GM21381 (cell line): ENCODE measurements around the gene NAA80.
"Not testable (repeated sequence)": the region's sequence is repeated elsewhere in the genome, so short reads cannot be mapped to it uniquely, and the experiment has no call there.

ENCODE experiments used
- ATAC-seq: cut with Tn5 transposase; IDR thresholded peaks from one replicate; pipeline ENCODE4 v1.9.1; 2021; ENCODE audit warnings: mild to moderate bottlenecking, moderate library complexity; ENCODE audit not compliant: unreplicated experiment

NAA80 gene

DNA sequence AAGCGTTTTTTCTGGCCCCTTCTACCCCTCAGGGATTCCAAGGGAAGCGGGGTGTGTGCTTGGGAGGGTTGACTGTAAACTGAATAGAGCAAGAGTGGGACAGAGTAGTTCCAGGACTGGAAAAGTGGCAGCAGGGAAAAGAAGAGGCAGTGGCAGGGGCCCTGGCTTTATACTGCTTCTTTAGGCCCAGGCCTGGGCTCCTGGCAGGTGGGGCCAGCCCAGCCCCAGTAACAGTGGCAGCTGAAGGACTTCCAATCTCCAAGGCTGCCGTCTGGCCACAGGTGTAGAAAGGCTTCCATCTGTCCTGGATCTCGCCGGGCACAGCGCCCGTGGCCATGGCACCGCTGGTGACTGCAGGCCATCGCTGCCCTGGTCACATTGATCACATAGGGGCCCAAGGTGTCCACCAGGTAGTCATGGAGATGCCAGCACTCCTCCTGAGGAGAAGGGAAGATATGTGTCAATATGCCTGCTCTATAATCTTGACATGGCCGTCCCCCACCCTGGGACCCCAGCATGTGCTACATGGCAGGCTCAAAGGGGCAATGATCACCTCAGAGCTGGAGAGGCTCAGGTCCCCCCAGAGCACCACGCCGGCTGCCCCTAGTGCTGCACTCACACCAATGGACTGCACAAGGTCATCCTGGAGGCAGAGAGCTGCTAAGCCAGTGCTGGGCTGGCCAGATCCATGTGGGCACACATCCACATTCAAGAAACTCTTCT lies 6.0 kb downstream of the NAA80 start:
- ATAC-seq, result no peak

DNA sequence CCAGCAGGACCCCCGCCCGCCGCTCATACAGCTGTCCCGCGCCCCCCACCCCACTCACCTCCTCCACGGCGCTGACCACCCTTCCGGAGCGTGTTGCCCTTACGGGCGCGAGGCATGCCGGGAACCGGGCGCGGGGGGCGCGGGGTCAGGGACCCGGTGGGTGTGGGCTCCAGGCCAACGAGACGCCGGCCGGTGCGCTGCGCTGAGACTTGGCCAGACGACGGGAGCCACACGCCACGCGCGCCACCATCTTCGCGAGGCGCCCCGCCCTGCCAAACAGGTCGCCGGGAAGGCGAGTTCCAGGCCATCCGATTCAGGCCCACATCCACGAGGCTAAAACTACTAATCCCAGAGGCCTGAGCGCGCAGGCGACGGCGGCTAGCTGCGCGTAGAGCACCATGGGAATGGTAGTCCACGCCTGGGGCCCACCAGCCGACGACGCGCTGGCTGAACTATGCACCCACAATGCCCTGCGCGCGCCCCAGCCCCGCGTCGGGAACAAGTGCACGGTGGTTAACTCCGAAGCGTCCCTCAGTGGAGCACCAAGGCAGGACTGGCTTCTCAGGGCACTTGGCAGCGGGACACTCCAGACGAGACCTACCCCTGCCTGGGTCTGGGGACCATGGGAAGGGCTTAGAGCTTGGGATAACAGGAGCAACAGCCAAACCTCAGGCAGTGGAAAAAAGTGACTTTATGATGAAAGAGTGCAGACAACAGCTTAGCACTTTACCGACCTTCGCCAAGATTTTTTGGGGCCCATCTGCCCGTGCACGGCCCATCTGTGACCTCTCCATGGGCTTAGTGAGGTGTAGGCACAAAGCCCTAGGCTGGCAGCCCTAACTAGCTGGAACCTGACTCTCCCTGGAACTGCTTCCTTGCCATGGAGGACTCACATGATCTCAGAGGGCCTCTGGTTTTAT lies 6.8 kb downstream of the NAA80 start, which contains the start of gene IFRD2:
Gene IFRD2, minus strand, starts transcription at position 271 of the 920 bp plus-strand sequence. Its CDS starts 155 bp downstream, at position 116.
- ATAC-seq, result peak; percentile 92

DNA sequence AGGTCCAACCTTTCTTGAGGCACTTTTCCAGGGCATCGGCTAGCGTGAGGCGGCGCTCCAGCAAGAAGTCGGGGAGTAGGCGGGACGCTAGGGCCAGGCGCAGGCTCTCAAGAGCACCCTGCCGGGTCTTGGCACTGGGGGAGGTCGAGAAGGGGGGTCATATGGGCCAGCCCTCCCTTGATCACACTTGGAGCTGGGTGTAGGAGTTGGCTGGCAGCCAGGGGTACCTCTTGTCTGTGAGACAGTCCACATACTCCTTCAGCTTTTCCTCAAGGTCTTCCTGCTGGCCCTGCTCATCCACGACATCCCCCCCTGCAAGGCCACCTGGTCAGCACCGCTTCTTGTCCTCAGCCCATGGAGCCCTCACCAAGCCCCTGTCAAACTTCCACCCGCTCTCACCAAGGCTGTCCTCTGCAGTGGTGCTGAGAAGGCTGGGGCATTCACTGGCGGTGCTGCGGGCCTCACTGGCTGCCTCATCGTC lies 9.0 kb downstream of the NAA80 start:
- ATAC-seq, result no peak

DNA sequence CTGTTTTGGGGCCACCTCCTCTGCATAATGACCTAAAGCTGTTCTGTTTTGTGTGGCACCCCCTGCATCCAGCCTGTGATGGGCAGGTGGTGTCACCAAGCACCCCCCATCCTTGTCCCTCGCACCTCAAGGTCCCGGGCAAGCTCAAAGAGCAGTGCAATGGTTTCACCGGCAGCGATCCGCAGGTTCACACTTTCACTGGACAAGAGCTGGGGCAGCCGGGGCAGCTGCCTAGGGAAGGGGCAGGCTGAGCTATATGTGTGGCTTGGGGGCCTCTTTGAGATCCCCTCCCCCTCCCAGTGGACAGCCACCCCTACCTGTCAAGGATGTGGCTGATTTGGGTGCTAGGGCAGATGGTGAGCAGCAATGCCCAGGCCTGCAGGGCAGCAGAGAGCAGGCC lies 10.1 kb downstream of the NAA80 start:
- no peak for ATAC-seq

DNA sequence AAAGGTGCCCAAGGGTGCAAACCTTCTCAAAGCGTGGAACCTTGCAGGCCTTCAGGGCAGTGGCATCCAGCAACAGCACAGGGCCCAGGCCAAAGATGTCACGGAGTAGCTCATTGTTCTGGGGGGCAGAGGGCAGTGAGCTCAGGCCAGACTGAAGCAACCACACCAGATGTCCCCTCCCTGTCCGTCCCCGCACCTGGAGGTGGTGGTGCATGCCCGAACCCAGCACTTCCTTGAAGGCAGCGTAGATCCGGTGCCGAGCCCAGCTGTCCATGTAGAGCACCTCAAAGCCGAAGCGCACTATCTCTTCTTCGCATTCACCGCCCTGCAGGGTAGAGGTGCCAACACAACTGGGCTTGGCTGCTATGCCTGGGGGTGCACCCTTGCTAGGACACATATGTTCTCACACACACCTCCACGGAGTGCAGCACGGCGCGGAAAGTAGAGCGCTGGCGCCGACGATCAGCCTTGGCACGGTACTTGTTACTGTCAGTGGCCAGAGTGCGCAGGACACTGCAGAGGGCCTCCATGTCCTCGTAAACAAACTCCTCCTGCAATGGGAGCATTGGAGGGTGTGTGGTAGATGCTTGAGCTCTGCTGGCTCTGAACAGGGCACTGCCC lies 10.7 kb downstream of the NAA80 start:
- ATAC-seq, result no peak

DNA sequence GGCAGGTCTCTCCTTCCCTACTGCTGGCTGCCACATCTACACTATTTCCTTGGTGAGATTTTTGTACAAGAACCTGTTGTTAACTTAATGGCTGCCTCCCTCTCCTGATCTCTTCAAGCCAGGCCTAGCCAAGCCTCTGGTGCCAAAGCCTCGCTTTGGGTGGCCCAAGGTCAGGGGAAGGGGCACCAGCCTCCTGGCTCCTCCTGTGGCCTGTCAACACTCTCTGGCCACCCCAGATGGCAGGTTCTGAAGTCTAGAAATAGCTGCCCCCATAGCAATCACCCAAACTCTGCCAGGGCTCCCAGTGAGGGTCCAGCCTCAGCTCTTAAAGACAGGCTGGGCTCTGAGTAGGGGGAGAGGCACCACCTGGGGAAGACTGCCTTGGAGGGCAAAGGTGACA lies 11.9 kb downstream of the NAA80 start:
- no peak for ATAC-seq

DNA sequence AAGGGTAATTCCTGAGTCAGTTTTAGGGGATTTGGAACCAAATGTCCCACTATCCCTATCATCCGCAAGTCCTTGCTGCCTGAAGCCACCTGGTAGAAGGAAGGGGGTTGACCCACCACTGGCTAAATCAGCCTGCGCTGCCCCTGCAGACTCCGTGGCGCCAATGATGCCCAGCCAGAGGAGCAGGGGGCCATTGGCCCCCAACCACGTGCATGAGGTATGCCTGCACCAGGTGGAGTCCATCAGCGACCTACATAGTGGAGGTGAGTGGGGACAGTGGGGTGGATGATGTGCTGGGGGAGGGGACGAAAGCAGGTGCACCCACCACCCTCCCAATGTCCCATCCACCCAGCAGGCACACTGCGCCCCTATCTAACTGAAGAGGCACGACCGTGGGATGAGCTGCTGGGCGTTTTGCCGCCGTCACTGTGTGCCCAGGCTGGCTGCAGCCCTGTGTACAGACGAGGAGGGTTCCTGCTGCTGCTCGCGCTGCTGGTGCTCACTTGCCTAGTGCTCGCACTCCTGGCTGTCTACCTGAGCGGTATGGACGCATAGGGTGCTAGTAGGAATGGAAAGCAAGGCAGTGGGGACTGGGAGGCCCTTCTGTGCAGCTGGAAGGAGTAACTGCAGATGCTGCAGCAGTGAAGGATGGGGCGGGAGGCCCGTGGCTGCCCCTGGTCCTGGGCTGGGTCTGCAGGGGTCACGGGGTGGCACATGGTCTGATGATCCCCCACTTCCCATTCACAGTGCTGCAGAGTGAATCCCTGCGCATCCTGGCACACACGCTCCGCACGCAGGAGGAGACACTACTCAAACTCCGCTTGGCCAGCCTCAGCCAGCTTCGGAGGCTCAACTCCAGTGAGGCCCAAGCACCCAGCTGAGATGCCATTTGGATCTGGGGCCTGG lies 12.6 kb downstream of the NAA80 start:
- no peak for ATAC-seq

DNA sequence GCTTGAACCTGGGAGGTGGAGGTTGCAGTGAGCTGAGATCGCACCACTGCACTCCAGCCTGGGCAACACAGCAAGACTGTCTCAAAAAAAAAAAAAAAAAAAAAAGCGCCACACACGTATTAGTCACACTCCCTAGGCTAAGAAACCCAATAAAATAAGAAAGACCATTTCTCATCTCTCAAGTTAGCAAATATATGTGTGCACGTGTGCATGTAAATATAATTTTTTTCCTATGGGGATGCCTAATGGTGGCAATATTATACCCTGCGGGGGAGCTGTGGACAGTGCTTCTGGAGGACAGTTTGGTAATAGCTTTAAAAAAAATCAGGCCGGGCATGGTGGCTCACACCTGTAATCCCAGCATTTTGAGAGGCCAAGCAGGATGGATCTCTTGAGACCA lies 15.1 kb downstream of the NAA80 start:
- ATAC-seq, result not testable (repeated sequence)

DNA sequence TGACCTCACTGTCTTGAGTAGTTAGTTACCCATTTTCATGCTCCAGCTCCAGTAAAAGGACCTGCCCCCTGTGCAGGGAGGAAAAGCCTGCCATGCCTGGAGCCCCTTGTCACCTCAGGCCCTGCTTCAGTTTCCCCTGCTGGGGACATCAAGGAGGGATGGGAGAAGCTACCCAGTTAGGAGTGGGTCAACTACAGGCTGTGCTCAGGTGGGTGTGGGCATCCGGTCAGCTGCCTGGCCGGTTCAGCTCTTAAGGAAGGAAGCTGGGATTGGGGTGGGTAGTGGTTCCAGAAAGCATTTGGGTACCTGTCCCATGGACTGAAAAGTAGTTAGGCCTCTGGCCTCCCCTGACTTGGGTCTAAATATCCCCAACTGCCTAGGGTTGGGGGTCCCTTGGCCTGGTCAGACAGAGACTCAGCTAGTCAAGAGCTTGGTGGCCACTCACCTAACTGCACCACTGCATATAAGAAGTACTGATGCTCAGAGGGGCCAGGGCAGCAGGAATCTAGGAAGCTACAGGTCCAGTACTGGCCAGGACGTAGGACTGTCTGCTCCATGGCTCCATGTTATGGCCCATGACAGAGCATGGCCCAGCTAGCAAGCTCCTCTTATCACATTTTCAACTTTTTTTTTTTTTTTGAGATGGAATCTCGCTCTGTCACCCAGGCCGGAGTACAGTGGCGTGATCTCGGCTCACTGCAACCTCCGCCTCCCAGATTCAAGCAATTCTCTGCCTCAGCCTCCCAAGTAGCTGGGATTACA lies 19.8 kb downstream of the NAA80 start:
- no peak for ATAC-seq

DNA sequence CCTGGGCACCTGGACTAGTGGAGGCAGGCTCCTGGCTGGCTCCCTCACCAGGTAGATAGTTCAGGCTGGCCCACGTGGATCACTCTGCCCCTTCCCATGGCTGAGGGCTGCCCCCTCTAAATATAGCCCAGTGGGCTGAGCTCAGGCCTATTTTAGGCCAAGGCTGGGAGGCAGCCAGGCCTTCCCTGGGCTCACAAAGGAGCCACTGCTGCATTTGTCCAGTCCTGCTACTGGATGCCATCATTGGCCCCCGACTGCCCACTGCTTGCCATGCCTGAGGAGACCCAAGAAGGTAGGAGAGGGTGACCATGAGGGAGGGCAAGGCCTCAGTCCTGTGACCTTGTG lies 20.4 kb downstream of the NAA80 start, which contains the start of gene LSMEM2:
Gene LSMEM2, plus strand, starts transcription at position 208 of the 345 bp plus-strand sequence. Its CDS starts 27 bp downstream, at position 235.
- no peak for ATAC-seq

DNA sequence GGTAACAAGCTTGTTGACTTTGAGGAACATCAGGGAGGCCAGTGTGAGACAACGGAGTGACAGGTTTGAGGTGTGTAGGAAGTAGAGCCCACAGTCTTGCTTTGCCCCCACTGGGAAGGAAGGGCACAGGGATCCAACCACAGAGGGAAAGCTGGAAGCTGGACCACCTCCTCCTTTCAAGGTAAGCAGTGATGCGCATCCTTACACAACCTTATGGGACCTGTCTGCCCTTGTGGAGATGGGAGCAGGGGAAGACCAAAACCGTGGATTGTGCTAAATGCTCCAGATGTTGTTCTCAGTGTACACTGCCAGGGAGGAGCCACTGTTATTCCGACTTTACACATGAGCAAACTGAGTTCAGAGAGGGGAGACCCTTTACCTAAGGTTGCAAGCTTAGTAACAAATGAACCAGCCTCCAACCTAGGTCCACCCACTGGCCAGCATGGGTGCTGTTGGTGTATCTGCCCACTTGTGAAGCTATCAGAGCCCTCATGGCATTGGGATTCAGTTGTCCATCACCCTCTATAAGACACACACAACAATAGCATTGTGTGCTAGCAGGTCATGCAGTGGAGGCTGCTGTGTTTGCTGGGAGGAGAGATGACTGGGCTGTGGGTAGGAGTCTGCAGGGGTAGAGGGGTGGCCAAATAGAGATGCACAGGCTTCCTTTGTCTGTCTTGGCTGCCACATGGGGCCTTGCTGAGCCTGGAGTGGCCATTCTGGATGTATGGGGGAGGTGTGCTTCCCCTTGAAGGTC lies 20.9 kb downstream of the NAA80 start:
- no peak for ATAC-seq

DNA sequence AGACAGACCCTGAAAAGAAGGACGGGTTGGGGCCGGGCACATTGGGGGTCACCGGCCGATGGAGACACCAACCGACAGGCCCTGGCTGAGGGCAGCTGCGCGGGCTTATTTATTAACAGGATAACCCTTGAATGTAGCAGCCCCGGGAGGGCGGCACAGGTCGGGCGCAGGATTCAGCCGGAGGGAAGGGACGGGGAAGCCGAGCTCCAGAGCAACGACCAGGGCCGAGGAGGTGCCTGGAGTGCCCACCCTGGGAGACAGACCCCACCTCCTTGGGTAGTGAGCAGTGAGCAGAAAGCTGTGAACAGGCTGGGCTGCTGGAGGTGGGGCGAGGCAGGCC lies 22.5 kb downstream of the NAA80 start:
- no peak for ATAC-seq

DNA sequence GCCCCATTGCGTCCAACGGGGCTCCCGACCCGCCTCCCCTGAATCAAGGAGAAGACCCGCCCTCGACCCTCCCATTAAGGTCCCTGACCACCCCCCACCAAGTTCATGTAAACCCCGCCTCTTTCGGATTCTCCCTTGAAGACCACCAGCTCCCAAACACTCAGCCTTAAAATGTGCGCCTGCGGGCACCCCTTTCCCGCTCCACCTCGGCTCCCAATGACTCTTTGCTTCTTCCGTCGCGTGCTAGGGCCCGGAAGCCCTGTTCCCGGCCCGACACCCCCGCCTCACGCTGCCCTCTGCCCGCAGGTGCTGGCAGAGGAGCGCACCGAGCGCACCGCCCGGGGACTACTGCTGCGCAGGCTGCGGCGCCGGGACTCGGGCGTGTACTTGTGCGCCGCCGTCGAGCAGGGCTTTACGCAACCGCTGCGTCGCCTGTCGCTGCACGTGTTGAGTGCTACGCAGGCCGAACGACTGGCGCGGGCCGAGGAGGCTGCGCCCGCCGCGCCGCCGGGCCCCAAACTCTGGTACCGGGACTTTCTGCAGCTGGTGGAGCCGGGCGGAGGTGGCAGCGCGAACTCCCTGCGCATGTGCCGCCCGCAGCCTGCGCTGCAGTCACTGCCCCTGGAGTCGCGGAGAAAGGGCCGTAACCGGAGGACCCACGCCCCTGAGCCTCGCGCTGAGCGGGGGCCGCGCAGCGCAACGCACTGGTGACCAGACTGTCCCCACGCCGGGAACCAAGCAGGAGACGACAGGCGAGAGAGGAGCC lies 23.0 kb downstream of the NAA80 start:
- no peak for ATAC-seq

DNA sequence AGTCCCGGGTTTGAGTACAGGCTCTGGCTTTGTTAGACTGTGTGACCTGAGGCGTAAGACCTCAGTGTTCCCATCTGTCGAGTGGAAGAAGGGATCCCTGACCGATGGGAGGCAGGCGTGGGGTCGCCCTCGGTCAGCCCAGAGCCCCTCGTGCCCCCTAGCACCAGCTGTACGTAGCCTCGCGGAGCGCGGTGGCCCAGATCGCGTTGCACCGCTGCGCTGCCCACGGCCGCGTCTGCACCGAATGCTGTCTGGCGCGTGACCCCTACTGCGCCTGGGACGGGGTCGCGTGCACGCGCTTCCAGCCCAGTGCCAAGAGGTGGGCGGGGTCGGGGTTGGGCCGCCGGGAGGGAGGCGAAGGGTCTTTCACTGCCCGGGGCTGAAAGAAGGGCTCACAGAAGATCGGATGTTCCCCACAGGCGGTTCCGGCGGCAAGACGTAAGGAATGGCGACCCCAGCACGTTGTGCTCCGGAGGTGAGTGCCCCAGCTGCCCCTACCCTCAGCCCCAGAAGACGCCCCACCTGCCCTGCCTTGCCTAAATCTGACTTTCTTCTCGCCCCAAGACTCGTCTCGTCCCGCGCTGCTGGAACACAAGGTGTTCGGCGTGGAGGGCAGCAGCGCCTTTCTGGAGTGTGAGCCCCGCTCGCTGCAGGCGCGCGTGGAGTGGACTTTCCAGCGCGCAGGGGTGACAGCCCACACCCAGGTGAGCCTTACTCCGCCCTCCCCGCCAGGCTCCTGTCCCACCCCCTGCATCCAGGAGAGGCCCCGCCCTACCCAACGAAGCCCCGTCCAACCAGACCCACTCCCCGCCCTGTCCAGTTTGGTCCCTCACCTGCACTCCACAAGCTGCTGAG lies 23.8 kb downstream of the NAA80 start:
- ATAC-seq, result no peak

DNA sequence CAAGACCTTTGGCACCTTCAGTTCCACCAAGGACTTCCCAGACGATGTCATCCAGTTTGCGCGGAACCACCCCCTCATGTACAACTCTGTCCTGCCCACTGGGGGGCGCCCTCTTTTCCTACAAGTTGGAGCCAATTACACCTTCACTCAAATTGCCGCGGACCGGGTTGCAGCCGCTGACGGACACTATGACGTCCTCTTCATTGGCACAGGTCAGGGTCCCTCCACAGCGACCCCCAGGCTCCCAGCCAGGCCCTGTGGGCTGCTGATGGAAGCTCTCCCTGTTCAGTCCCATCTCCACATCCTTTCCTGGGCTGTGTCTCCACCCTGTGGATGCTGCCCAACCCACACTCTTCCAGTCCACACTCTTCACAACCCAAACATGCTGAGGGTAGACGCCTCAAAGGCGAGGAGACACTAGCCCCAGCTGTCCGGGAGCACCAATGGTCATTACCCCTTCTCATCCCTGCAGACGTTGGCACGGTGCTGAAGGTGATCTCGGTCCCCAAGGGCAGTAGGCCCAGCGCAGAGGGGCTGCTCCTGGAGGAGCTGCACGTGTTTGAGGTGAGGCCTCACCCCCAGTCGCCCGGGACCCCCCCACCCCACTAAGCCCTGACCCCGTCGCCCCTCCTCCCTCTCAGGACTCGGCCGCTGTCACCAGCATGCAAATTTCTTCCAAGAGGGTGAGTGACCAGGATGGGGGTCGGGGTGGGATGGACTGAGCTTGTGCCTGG lies 24.7 kb downstream of the NAA80 start:
- no peak for ATAC-seq

DNA sequence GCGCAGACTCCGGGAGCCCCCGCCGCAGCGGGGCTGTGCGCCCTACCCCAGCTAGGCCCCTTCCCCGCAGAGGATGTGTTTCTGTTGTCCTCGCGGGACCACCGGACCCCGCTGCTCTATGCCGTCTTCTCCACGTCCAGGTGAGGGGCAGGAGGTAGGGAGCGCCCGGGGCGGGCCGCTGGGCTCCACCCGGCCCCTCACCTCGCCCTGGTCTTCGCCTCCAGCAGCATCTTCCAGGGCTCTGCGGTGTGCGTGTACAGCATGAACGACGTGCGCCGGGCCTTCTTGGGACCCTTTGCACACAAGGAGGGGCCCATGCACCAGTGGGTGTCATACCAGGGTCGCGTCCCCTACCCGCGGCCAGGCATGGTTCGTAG lies 25.5 kb downstream of the NAA80 start:
- ATAC-seq, result no peak
